22Rv1 (cell line): ENCODE measurements around the gene ATG101.

ENCODE experiments used
- CTCF ChIP-seq: fragments of 450-650 bp; IDR thresholded peaks from 2 replicates; pipeline ENCODE4 v1.5.1; 2017; ENCODE audit warnings: mild to moderate bottlenecking
- ZFX ChIP-seq: fragments of 450-650 bp; IDR thresholded peaks from 2 replicates; pipeline ENCODE4 v1.6.1; 2017; ENCODE audit warnings: antibody characterized with exemption, borderline replicate concordance

DNA sequence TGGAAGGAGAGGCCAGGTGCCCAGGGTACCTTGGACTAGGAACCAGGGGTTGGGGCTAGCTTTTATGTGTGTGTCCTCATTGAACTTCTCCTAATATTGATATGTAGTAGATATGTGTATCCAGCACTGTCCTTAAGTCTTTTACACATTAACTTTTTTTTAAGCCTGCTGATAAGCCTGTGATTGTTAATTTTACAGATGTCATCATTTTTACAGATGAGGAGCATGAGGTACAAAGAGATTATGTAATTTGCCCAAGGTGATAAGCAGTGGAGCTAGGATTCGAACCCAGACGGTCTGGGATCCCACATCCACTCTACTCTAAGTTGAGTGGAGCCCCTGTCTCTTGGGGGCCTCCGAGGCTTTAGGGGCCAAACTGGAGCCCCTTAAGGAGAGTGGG is 28.7 kb upstream of the ATG101 start:
- TF ChIP-seq CTCF (no peak), ZFX (no peak)
